Activated CD8-positive, alpha-beta memory T cell treated with anti-CD3 and anti-CD28 coated beads, Interleukin-2, amount 50 U/mL, for 48 hours (primary cell): ENCODE data around the gene EHHADH.

Experiments
- DNase-seq: peaks from one replicate; pipeline ENCODE4 v3.0.0-alpha.2; 2020

EHHADH gene

DNA sequence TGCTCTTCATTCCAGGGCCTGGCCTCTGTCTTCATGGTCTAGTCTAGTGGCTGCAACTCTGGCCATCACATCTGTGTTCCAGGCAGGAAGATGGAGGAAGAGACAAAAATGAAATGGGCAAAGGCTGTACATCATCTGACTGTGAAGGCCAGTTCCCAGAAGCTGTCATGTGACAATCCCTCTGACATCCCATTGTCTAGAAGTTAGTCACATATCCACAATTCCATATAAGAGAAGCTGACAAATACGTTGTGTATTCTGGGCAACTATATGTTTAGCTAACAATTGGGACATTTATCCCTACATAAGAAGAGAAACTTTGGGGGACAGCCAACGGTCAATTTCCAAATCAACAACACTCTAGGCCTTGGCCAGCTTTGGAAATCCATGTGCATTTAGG lies 66.5 kb downstream of the EHHADH start:
- DNase-seq = no peak

GRCh38 chr3:185176750-185177359 lies 77.0 kb downstream of the EHHADH start:
- DNase-seq = peak; percentile 55

GRCh38 chr3:185175370-185175987 lies 78.4 kb downstream of the EHHADH start:
- no peak for DNase-seq

GRCh38 chr3:185172086-185173049 lies 81.5 kb downstream of the EHHADH start:
- no peak for DNase-seq

DNA sequence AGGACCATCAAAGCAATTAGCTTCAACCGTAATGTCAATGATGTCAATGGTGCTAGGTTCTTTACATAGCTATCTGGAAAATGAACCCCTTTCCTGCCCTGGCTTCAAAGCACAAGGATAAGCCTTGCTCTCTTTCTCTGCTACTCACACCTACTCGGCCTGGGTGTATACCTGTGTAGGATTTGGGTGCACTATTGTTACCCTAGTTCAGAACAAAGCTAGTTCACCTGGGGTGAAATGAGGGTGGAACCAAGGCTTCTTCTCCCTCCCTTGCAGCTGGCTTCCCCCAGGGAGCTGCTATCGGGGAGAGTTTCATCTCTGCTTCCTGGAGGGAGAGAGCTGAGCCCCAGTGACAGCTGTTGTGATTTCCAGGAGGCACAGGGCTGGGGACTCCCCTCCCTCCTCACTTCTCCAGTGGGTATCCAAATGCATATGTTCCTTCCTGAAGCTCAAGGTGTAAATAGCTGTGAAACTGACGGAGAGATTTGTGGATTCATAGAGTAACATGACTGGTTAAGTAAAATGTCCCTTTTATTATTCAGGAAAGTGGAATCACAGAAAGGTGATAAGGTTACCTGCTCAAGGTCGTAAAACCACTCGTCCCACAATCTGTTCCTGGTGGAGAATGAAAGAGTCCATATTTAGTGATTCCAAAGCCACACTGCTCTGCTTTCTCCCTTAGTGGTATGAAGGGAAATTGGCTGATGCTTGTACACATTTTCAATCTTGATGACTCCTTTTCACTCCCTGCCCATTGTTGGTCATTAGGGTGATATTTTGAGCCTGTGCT lies 89.2 kb downstream of the EHHADH start:
- DNase-seq = no peak

DNA sequence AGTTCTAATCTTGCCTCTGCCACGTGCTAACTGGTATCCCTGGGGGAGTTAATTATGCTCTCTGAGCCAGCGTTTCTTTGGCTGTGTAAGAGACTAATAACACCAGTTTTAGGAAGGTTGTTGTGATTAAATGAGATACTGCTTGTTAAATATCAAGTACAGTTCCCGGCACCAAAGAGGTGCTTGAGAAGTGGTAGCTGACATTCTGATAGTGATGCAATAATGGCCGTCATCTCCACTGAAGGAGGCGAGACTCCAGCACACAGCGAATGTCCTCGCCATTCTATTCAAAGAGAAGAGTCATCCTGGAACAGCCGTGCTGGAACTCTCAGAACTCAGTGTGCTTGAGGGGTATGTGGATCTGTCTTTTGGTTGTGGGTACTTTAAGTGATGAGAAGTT lies 91.2 kb downstream of the EHHADH start:
- DNase-seq = no peak

DNA sequence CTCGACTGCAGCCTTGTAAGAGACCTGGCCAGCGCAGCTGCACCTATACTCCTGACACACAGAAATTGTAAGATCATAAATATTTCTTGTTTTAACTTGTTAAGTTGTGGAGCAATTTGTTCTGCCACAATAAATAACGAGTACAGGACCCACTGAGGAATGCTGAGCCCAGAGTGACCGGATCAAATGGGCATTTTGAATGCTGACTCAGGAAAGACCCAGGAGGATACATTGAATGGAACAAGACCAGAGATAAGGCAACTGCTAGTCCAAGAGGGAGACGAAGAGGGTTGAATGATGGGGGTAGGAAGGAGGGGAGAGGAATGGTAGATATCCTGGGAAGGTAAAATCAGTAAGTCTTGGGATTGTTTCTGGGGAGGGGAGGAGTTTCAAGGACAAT lies 92.1 kb downstream of the EHHADH start:
- DNase-seq = no peak

GRCh38 chr3:185157347-185157746 lies 96.5 kb downstream of the EHHADH start:
- no peak for DNase-seq

DNA sequence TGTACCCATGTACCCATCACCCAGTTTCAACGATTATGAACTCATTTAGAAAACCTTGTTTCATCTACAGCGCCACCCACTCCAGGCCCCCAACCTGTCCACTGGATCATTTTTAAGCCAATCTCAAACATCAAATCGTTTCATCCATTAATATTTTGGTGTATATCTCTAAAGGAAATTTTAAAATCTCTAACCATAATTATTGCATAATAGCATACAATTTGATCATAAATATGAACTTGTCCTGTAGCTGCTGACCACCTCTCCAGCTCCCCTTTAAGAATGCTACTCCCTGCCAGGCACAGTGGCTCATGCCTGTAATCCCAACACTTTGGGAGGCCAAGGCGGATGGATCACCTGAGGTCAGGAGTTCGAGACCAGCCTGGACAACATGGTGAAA lies 98.2 kb downstream of the EHHADH start:
- no peak for DNase-seq

- DNase-seq = no peak
These were observed 99.8 kb downstream of the EHHADH start for GRCh38 chr3:185153861-185154629.

DNA sequence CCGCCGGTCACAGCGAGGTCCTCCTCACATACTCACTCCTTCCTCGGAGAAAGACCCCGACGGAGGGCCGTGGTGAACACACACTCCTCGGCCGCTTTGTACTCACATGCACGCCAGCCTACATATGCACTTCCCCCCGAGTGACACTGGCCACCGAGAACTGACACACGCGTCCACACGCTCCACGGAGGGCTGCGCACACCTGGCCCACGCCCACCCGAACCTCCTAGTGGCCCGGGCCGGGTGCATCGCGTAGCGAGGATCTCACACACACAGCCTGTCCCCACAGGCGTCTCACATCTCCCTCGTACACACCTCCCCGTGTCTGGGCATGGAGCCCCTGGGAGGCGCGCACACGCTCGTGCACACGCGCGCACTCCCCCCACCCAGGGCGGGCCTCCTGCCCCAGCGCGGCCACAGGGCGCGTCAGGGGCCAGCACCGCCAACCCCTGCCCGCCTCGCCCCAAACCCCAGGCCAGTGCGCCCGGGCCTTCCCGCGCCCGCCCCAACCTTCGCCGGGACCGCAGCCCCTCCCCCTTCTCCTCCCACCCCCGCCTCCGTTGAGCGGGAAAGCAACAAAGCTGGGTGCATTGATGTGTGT lies 100.6 kb downstream of the EHHADH start:
- peak; percentile 54 for DNase-seq

- DNase-seq = peak; percentile 64
These were observed 101.3 kb downstream of the EHHADH start, which contains the start of gene C3orf70 for GRCh38 chr3:185152410-185153170. C3orf70 (minus strand) TSS chr3:185153060; CDS start chr3:185152823, 237 bp downstream.

DNA sequence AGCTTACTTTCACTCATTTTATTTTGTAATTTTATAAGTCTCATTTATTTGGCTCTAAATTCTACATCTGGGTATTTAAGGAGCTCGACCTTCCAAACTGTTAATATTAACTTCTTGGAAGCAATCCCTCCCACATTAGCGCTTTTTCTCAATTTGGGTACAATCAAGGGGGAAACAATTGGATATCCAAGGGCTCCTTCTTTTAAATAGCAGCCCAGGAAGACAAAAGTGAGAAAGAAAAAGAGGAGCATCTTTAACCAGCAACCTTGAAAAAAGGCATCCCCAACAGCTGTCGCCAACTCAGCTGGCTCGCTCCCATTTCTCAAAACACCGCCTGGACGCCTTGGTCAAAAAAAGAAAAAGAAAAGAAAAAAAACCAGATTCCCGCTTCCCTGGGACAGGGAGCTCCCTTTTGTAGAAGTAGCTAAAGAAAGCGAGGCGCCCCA lies 101.9 kb downstream of the EHHADH start:
- DNase-seq = no peak

DNA sequence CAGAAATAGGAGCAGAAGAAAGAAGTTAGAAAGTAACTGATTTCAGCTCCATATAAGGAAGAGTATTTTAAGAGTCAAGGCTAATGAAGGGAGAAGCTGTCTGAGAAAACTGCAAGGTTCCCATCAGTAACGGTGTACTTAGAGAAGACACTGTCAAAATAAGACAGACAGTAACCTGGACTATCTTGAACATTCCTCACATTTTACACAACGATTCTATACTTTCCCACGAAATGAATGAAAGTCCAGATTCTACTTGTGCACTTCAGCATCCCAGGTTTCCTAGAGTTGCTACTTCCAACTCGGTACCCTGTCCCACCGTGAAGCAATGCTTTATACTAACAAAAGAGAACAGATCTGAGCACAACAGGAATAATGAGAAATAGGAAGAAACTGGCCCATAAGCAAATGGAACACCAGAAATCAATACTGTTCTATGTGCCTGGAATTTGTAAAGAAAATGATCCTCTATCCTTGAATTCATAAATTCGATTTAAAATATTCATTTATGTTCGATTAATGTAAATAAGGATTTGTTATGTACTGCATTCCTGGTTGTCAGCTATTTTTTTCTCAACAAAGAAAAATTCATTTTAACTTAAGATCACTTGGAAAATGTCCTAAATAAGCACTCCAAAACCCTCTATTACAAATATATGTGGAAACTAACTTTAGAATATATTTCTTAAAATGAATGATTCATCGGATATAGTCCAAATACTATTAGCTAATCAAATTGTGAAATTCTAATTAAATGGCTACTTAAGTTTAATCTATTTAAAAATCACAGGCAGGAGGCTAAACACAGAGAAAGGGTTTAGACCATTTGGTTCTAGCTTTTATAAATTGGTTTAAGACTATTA lies 102.5 kb downstream of the EHHADH start:
- DNase-seq = no peak

DNA sequence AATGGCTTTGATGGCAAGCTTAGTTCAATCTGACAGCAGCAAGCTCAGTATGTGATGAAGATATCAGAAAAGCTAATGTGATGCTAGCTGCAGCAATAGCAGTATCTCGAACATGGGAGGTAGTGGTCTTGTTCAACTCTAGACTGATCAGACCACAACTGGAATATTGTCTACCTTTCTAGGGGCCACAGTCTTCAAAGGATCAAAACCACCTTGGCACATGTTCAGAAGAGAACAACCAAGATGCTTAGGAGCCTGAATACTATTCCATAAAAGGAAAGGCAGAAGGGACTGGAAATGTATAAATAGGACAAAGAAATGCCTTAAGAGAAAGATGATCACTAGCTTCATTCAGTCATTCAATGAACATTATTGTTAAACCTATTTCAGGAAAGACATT lies 103.3 kb downstream of the EHHADH start:
- no peak for DNase-seq

DNA sequence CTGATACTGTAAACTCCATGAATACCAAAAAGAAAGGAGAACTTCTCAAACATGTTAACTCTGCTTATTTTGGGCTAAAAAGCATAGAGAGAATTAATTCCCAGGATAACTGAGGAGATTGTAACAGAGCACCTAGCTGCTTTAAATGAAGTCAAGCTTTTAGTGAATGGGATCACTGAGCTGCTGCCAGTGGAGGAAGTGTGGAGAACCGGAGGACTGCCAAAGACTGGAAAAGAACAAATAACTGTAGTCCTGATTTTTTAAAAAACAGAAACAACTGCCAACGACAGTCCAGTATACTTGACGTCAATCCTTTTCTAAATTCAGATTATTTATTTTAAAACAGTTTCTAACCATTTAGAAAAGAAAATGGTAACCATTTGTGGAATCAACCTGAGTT lies 104.3 kb downstream of the EHHADH start:
- DNase-seq = no peak

DNA sequence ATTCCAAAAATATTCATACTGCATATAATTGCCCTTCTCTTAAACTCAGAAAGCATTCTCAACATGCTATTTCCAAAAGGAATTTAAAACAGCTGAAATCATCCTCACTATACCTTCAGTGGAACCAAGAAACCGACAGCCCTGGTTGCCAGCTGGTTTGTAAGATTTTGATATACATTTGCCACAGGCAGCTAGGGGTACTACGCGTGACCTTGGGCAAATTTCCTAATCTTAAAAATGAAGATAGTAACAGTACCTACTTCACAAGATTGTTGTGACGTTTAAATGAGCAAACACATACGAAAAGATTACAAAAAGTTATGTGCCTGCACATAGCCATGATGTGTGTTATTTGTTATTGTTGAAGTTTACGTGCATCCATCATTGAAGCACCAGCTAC lies 108.3 kb downstream of the EHHADH start:
- DNase-seq = no peak

DNA sequence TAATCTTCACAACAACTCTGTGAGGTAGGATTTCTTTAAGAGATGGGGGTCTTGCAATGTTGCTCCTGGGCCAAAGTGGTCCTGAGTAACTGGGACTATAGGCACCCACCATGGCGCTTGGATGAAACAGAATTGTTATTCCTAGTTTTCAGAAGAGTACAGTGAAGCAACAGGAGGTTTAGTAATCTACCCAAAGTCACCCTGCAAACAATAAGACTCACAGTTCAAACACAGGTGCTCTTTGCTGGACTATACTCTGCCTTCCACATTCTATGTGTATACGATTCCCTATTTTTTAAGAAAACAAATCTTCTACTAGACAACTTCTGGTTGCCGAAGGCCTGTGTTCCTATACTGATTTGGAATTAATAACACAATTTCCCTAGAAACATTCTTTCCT lies 109.1 kb downstream of the EHHADH start:
- DNase-seq = no peak
